ENCODE data around the gene AHI1. TPM values are rescaled to one million over a fixed set of nuclear protein-coding genes. Genes with fewer than 3 reads are reported as not detected.
A peak's percentile ranks its signal among the peaks of the same experiment; 100 is the strongest.

The AHI1 gene
- total and polyA plus RNA-seq, 2 of the 13 experiments (the other 11 are each of a cell fraction or from before 2014, with no cell fraction given), result 7.2 to 18.6 TPM

GRCh38 chr6:135497412-135498184 is at the start of gene AHI1 (continued):
- TF ChIP-seq BCL3 (CRISPR knock-in tag; IDR thresholded peaks at IDR 0.05) (peak; percentile 83; the same call in 1 of the 2 replicates), PATZ1 (CRISPR knock-in tag; IDR thresholded peaks at IDR 0.05) (peak; percentile 94), KDM6A (CRISPR knock-in tag; IDR thresholded peaks at IDR 0.05; ENCODE audit: low read depth) (0 out of 2 replicates have a peak, but pooled peaks have one; percentile 35), ZNF558 (CRISPR knock-in tag; IDR thresholded peaks at IDR 0.05; ENCODE audit: borderline replicate concordance) (peak; percentile 97), THRA (CRISPR knock-in tag; IDR thresholded peaks at IDR 0.05; ENCODE audit: borderline replicate concordance) (peak; percentile 54; the same call in 1 of the 2 replicates), DBP (CRISPR knock-in tag; IDR thresholded peaks at IDR 0.05; ENCODE audit: not compliant biosample characterization) (peak; percentile 79), ZNF451 (CRISPR knock-in tag; IDR thresholded peaks at IDR 0.05) (peak; percentile 96), JDP2 (CRISPR knock-in tag; IDR thresholded peaks at IDR 0.05; ENCODE audit: borderline replicate concordance) (no peak), ZZZ3 (CRISPR knock-in tag; IDR thresholded peaks at IDR 0.05; ENCODE audit: borderline replicate concordance) (no peak), ZMAT5 (CRISPR knock-in tag; IDR thresholded peaks at IDR 0.05; ENCODE audit: borderline replicate concordance, low read depth) (no peak), HOXA3 (CRISPR knock-in tag; IDR thresholded peaks at IDR 0.05) (peak; percentile 98), ZNF790 (CRISPR knock-in tag; IDR thresholded peaks at IDR 0.05; ENCODE audit: borderline replicate concordance) (no peak; the same call in 1 of the 2 replicates), CCAR2 (optimal IDR thresholded peaks at IDR 0.05; ENCODE audit: low read depth, low read length) (no peak), KDM5A (IDR thresholded peaks at IDR 0.05; ENCODE audit: borderline replicate concordance, low read length) (peak; percentile 50; the same call in 1 of the 2 replicates), DMTF1 (CRISPR knock-in tag; IDR thresholded peaks at IDR 0.05) (no peak), HNRNPUL1 (IDR thresholded peaks at IDR 0.05; ENCODE audit: low read depth, low read length) (no peak; the same call in 1 of the 2 replicates), ZNF552 (CRISPR knock-in tag; IDR thresholded peaks at IDR 0.05; ENCODE audit: borderline replicate concordance) (peak; percentile 94; the same call in 1 of the 2 replicates), DMAP1 (CRISPR knock-in tag; IDR thresholded peaks at IDR 0.05) (peak; percentile 77), ZNF570 (CRISPR knock-in tag; IDR thresholded peaks at IDR 0.05; ENCODE audit: borderline replicate concordance) (no peak), FOXM1 (CRISPR knock-in tag; IDR thresholded peaks at IDR 0.05) (no peak), FLYWCH1 (CRISPR knock-in tag; IDR thresholded peaks at IDR 0.05) (no peak)
